Measurements from ENCODE around the gene B3GLCT.
A peak's percentile ranks its signal among the peaks of the same experiment; 100 is the strongest.

GRCh38 chr13:31199849-31200636 lies at the start of gene B3GLCT:
- peak; percentile 44 for TF ChIP-seq POLR2A (IDR thresholded peaks at IDR 0.05; ENCODE audit: borderline replicate concordance, extremely low read depth, insufficient read depth, insufficient read length)
- TF ChIP-seq YY1 (IDR thresholded peaks at IDR 0.05; ENCODE audit: extremely low read depth, insufficient replicate concordance, low read depth, low read length), result peak; percentile 71
- TF ChIP-seq EZH2 (IDR thresholded peaks at IDR 0.05), result no peak
- peak; percentile 23 for TF ChIP-seq POLR2AphosphoS5 (IDR thresholded peaks at IDR 0.05; ENCODE audit: low read depth, low read length)
- TF ChIP-seq, protein P1, sequence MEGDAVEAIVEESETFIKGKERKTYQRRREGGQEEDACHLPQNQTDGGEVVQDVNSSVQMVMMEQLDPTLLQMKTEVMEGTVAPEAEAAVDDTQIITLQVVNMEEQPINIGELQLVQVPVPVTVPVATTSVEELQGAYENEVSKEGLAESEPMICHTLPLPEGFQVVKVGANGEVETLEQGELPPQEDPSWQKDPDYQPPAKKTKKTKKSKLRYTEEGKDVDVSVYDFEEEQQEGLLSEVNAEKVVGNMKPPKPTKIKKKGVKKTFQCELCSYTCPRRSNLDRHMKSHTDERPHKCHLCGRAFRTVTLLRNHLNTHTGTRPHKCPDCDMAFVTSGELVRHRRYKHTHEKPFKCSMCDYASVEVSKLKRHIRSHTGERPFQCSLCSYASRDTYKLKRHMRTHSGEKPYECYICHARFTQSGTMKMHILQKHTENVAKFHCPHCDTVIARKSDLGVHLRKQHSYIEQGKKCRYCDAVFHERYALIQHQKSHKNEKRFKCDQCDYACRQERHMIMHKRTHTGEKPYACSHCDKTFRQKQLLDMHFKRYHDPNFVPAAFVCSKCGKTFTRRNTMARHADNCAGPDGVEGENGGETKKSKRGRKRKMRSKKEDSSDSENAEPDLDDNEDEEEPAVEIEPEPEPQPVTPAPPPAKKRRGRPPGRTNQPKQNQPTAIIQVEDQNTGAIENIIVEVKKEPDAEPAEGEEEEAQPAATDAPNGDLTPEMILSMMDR (IDR thresholded peaks at IDR 0.05 in 2 of 3, conservative IDR thresholded peaks at IDR 0.05 in 1 of 3; ENCODE audit: borderline replicate concordance in 1 of 3, insufficient read depth in 1 of 3, low read depth in 2 of 3, low read length in 2 of 3), result peak; percentile 36 to 83 (median 59); a peak in 5 of 6 replicates
- no peak for TF ChIP-seq FOSL1 (IDR thresholded peaks at IDR 0.05; ENCODE audit: low read depth)
- TF ChIP-seq CBX3 (IDR thresholded peaks at IDR 0.05; ENCODE audit: low read depth), result peak; percentile 30; the same call in 1 of the 2 replicates
- TF ChIP-seq, protein P2, sequence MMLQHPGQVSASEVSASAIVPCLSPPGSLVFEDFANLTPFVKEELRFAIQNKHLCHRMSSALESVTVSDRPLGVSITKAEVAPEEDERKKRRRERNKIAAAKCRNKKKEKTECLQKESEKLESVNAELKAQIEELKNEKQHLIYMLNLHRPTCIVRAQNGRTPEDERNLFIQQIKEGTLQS (IDR thresholded peaks at IDR 0.05), result no peak
- no peak for TF ChIP-seq REST (IDR thresholded peaks at IDR 0.05; ENCODE audit: low read depth)
- TF ChIP-seq EZH2phosphoT487 (IDR thresholded peaks at IDR 0.05; ENCODE audit: borderline replicate concordance), result no peak
- TF ChIP-seq SIN3A (IDR thresholded peaks at IDR 0.05; ENCODE audit: low read depth), result peak; percentile 19; the same call in 1 of the 2 replicates
- TF ChIP-seq MAX (IDR thresholded peaks at IDR 0.05), result peak; percentile 40

Measured in HCT116 (cell line).